Nucleus accumbens (tissue), 56 donors: Measurements from ENCODE around the gene XXYLT1.

Experiments
- DNase-seq, 56 donors: peaks; one replicate each; lab custom pipeline; 2025; lab: John Stamatoyannopoulos, UW

The XXYLT1 gene

GRCh38 chr3:195268576-195269309, 2.2 kb downstream of the XXYLT1 start:
- no peak for DNase-seq

GRCh38 chr3:195267096-195267495, 3.9 kb downstream of the XXYLT1 start:
- no peak for DNase-seq

- no peak for DNase-seq
Observed at GRCh38 chr3:195266428-195266827, 4.5 kb downstream of the XXYLT1 start.

- no peak for DNase-seq
Observed at GRCh38 chr3:195265363-195265976, 5.5 kb downstream of the XXYLT1 start.

GRCh38 chr3:195263925-195264600, 6.9 kb downstream of the XXYLT1 start:
- DNase-seq, result no peak

GRCh38 chr3:195263193-195263924, 7.6 kb downstream of the XXYLT1 start:
- no peak for DNase-seq

GRCh38 chr3:195261925-195262324, 9.0 kb downstream of the XXYLT1 start:
- no peak for DNase-seq

- DNase-seq, result peak in 8 of 56 donors; percentile 13 to 64 (median 42)
Observed at GRCh38 chr3:195260280-195260905, 10.6 kb downstream of the XXYLT1 start.

- DNase-seq, result peak in 46 of 56 donors; percentile 27 to 84 (median 61)
Observed at GRCh38 chr3:195259475-195260279, 11.3 kb downstream of the XXYLT1 start.

GRCh38 chr3:195259154-195259474, 11.8 kb downstream of the XXYLT1 start:
- no peak for DNase-seq

- DNase-seq, result no peak
Observed at GRCh38 chr3:195258449-195259153, 12.4 kb downstream of the XXYLT1 start.

- no peak for DNase-seq
Observed at GRCh38 chr3:195257454-195258448, 13.2 kb downstream of the XXYLT1 start.

GRCh38 chr3:195256639-195257453, 14.1 kb downstream of the XXYLT1 start:
- no peak for DNase-seq

- DNase-seq, result no peak
Observed at GRCh38 chr3:195255571-195256501, 15.1 kb downstream of the XXYLT1 start.

GRCh38 chr3:195255176-195255500, 15.8 kb downstream of the XXYLT1 start:
- DNase-seq, result no peak
